Activated CD4-positive, alpha-beta T cell treated with anti-CD3 and anti-CD28 coated beads for 48 hours (primary cell): ENCODE measurements around the gene PYHIN1.
"Not testable (repeated sequence)": the region's sequence is repeated elsewhere in the genome, so short reads cannot be mapped to it uniquely, and the experiment has no call there.

Experiments used
- DNase-seq: peaks from one replicate; pipeline ENCODE4 v3.0.0-alpha.2; 2020

The PYHIN1 gene

DNA sequence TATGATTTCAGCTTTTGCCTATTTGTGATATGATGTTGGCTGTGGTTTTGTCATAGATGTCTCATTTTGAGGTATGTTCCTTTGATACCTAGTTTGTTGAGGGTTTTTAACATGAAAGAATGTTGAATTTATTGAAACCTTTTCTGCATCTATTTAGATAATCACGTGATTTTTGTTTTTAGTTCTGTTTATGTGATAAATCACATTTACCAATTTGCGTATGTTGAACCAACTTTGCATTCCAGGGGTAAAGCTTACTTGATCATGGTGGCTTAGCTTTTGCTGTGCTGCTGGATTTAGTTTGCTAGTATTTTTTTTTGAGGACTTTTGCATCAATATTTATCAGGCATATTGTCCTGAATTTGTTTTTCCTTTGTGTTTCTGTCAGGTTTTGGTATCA is 51.9 kb downstream of the PYHIN1 start:
- no peak for DNase-seq

DNA sequence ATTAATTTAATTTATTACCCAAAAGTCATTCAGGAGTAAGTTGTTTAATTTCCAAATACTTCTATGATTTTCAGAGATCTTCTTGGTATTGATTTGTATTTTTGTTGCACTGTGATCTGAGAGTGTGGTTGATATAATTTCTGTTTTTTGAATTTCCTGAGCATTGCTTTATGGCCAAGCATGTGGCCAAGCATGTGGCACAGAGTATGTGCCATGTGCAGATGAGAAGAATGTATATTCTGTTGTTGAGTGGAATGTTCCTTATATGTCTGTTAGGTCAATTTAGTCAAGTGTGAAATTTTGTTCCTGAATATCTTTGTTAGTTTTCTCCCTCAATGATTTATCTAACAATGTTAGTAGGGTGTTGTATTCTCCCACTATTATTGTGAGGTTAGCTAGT is 53.0 kb downstream of the PYHIN1 start:
- no peak for DNase-seq

DNA sequence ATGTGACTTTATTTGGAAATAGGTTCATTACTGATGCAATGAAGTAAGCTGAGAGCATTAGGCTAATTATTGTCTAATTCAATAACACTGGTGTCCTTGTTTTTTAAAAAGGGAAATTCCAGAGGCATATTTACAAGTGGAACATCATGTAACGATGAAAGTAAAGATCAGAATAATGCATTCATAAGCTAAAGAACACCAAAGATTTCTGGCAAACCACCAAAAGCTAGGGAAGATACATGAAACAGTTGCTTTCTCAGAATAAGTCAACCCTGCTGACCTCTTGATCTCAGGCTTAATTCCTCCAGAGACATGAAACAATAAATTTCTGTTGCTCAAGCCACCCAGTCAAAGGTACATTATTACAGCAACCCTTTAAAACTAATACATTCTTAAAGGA is 58.1 kb downstream of the PYHIN1 start:
- DNase-seq, result no peak

DNA sequence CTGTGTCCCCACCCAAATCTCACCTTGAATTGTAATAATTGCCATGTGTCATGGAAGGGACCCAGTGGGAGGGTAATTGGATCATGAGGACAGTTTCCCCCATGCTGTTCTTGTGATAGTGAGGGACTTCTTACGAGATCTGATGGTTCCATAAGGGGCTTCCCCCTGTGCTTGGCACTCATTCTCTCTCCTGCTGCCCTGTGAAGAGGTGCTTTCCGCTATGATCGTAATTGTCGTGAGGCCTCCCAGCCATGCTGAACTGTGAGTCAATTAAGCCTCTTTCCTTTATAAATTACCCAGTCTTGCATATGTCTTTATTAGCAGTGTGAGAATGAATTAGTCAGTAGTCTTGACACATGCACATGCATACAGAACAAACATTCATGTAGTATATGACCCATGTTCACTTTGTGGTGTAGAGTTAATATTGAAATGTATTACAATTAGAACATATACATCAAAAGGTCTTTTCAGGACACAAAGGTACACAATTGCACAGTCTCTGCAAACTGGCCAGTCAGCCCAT is 61.5 kb downstream of the PYHIN1 start:
- DNase-seq, result no peak

DNA sequence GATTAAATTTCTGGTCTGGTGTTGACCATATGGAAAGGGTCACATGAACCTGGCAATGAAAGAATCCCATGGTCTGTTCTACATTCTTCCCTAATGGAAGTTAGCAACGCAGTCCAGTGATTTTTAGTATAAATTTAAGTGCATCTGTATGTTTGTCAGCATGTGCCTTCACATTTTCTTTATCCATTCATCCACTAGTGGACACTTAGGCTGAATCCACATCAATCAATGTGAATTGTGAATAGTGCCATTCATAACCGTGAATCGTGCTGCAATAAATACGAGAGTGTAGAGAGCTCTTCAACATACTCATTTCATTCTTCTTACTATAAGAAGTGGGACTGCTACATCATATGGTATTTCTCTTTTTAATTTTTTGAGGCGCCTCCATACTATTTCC is 65.6 kb downstream of the PYHIN1 start:
- no peak for DNase-seq

GRCh38 chr1:158998037-158998780 is 66.9 kb downstream of the PYHIN1 start:
- no peak for DNase-seq

DNA sequence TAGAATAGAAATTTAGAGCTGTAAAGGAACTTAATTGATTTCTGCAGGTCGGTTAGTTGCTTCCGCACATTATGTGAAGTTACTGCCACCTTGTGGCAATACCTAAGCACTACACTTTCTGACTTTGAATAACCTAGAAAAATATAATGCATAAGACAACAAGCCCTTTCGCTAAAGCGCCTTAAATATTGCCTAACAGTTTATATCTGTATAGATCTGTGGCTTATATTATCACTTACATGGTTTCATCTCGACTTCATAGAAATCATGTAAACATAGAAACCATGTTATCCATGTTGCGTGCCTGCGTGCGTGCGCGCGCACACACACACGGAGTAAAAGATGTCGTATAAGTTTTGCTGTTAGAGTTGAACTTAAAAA is 67.4 kb downstream of the PYHIN1 start:
- peak; percentile 39 for DNase-seq

DNA sequence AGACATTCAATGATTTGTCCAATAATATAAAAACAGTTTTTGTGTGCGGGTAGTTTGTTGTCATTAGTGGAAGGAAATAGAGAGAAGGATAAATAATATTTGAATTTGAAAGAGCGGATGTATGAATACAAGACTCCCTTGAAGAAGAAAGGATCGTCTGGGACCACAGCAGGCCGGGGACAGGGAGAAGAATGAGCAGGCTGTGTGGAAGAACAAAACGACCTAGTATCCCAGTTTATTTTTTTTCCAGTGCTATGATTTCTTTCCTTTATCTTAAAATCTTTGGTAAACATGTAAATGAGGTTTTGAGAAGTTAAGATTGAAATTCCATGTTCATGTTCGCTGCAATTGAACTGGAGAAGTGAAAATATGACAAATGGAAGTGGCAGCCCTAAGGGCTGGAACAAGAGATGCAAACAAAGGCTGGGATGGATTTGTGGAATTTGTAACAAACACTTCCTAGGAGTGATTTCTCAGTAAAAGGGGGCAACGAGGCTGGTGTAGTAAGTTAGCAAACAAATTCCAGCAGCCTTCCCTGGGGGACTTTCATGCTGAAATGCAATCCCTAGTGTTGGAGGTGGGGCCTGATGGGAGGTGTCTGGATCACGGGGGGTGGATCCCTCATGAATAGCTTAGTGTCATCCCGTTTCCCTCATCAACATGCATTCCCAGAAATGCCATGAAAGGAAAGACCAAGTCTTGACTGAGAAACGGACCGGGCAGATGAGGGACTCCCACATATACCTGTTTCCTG is 68.1 kb downstream of the PYHIN1 start:
- no peak for DNase-seq

- no peak for DNase-seq
Measured at GRCh38 chr1:159000070-159000409, 68.7 kb downstream of the PYHIN1 start.

GRCh38 chr1:159000625-159001024 is 69.3 kb downstream of the PYHIN1 start:
- DNase-seq, result no peak

GRCh38 chr1:159005161-159005560 is 73.8 kb downstream of the PYHIN1 start:
- DNase-seq, result no peak

- DNase-seq, result no peak
Measured at GRCh38 chr1:159005676-159006075, 74.3 kb downstream of the PYHIN1 start.

GRCh38 chr1:159006210-159006807 is 75.0 kb downstream of the PYHIN1 start:
- DNase-seq, result not testable (repeated sequence)

DNA sequence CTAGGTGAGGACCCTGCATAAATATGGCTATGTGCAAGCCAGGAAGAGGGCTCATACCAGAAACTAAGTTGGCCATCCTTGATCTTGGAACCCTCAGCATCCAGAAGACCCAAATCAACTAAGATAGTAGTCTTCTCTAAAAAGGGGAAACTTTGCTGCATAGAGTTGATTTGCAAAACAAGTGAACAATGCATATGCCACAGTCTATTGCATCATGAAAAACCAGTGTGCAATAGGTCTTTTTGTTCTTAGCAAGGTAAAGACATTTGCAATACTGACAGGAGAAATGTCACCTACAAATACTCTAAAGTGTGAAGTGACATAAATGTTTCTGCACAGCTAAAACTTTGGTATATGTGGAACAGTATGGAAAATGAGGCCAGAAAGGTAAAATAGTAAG is 76.4 kb downstream of the PYHIN1 start:
- DNase-seq, result no peak

- peak; percentile 74 for DNase-seq
Measured at GRCh38 chr1:159008744-159009188, 77.4 kb downstream of the PYHIN1 start.

DNA sequence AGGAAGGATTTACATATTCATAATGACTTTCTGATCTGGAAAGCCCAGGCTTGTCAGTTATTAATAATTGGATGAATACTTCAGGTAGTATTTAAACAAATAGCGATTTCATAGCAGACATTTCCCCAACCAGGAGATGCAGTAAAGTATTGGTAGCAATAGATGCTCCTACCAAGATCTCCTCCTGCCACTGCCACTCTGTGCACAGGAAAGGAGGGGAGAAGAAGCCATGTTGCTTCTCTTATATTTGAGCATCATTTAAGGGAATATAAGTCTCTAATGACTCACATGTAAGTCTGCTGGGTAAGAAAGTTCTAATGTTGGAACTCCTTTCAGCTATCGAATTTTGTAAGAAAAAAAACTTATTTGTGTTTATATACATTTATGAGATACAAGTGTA is 77.9 kb downstream of the PYHIN1 start:
- DNase-seq, result no peak

GRCh38 chr1:159009704-159010361 is 78.5 kb downstream of the PYHIN1 start, which contains the start of gene IFI16:
Gene IFI16 (plus strand): TSS chr1:159009907. CDS start chr1:159014681, 4,774 bp downstream.
- peak; percentile 68 for DNase-seq

- DNase-seq, result no peak
Measured at GRCh38 chr1:159010391-159010790, 79.0 kb downstream of the PYHIN1 start.

- peak; percentile 46 for DNase-seq
Measured at GRCh38 chr1:159011001-159011400, 79.6 kb downstream of the PYHIN1 start.

- DNase-seq, result no peak
Measured at GRCh38 chr1:159011751-159012150, 80.4 kb downstream of the PYHIN1 start.

GRCh38 chr1:159012495-159012894 is 81.1 kb downstream of the PYHIN1 start:
- peak; percentile 77 for DNase-seq

DNA sequence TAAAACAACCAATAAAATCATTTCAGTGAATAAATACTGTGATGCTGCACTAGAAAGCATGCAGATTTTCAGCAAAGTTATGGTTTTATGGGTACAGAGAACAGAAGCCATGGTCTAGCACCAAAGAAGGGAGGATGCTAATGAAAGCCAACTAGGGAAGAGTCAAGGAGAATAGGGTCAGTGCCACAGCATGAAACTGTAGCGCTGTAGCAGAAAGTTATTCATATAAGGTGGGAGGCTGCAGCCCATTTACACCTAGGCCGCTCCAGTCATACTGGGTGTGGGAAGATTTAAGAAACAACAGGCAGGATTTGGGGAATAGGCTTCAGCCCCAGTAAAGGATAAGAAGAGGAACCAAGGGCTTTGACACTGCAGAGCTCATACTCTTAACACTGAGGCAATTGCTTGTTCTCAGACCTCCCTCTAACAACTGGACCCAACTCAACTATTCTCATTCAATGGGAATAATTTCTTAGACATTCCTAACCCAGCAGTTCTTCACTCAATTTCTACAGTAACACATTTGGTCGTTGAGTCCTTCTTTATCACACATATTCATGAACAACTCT is 82.7 kb downstream of the PYHIN1 start:
- DNase-seq, result peak; percentile 25

DNA sequence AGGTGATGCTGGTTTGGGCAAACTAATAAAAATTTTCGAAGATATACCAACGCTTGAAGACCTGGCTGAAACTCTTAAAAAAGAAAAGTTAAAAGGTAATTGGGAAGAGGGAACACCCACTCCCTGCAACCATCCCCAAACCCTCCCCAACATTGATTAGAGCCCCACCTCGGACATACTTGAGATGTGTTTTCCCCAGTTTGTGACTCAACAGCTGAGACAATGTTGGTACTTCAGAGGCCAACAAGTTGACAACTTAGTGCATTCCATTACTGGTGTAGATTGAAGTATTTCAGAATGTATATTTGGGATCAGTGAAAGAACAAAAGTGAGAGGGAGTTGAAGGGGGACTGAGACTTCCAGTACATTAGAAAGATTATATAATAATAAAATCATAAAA is 83.5 kb downstream of the PYHIN1 start:
- DNase-seq, result peak; percentile 40
